Vagina (tissue), 2 donors: ENCODE data around the gene CS. TPM values are rescaled to one million over a fixed set of nuclear protein-coding genes. Genes with fewer than 3 reads are reported as not detected.
"Not testable (repeated sequence)": the region's sequence is repeated elsewhere in the genome, so short reads cannot be mapped to it uniquely, and the experiment has no call there.

Source experiments
- DNase-seq, 2 donors: peaks; one replicate each; pipeline ENCODE4 v3.0.0-alpha.2; 2017; ENCODE audit errors: extremely low spot score in 2 of 2
- H3K27ac ChIP-seq: fragments of 200-600 bp; sonication (generic); one replicate; pipeline ENCODE4 v1.5.1; 2019
- H3K27me3 ChIP-seq: fragments of 200-600 bp; sonication (generic); one replicate; pipeline ENCODE4 v1.5.1; 2019
- H3K36me3 ChIP-seq, 2 donors: fragments of 200-600 bp; sonication (generic); one replicate each; pipeline ENCODE4 v1.5.1; 2017 to 2019
- H3K4me1 ChIP-seq: fragments of 200-600 bp; sonication (generic); one replicate; pipeline ENCODE4 v1.5.1; 2019
- H3K4me3 ChIP-seq, 2 donors: fragments of 200-600 bp; sonication (generic); 1 replicate in 1 of 2; 2 replicates in 1 of 2; pipeline ENCODE4 v1.5.1; 2016 to 2019
- H3K9me3 ChIP-seq: fragments of 200-600 bp; sonication (generic); one replicate; pipeline ENCODE4 v1.5.1; 2019
- CTCF ChIP-seq, 3 experiments: fragments of 450-650 bp in 2 of 3; fragments of 200-600 bp in 1 of 3; sonication (generic) in 1 of 3; IDR thresholded peaks; one replicate each; pipeline ENCODE4 v1.5.1; 2017 to 2019; ENCODE audit warnings: antibody characterized with exemption in 3 of 3, mild to moderate bottlenecking in 2 of 3, moderate library complexity in 2 of 3
- POLR2A ChIP-seq, 2 donors: fragments of 450-650 bp; IDR thresholded peaks; one replicate each; pipeline ENCODE4 v1.6.1; 2017; ENCODE audit warnings: antibody characterized with exemption in 2 of 2, mild to moderate bottlenecking in 2 of 2, moderate library complexity in 2 of 2
- POLR2AphosphoS5 ChIP-seq, 2 donors: sonication (generic); formaldehyde crosslinking; IDR thresholded peaks; one replicate each; pipeline ENCODE4 v1.9.0; 2017; ENCODE audit warnings: antibody characterized with exemption in 2 of 2, mild to moderate bottlenecking in 2 of 2, low read depth in 1 of 2; ENCODE audit not compliant: insufficient read depth in 1 of 2
- intact Hi-C: fragments of 100-400 bp; cut with DNase I; formaldehyde crosslinking; loops from one replicate; pipeline ENCODE4 v1.15.1; 2023
- total RNA-seq: library from RNA; depleted of rRNA; stranded (reverse); fragments of >200 nt; gene quantifications from one replicate; pipeline ENCODE4 v1.2.3, GENCODE V29; 2016

CS gene
- total RNA-seq, 1 donor from 2014 or later: 140 TPM

GRCh38 chr12:56267443-56268071 is 32.6 kb downstream of the CS start:
- TF ChIP-seq CTCF (IDR thresholded peaks at IDR 0.05) (no peak), POLR2A (IDR thresholded peaks at IDR 0.05) (no peak), POLR2AphosphoS5 (IDR thresholded peaks at IDR 0.05; ENCODE audit: insufficient read depth in 1 of 2, low read depth in 1 of 2) (no peak)
- Histone ChIP-seq H3K27me3 (no peaks in the 10 kb centered on the region), H3K4me3 (peak overlapping the region; percentile 57 to 74), H3K4me1 (peaks cover 21% of the 10 kb centered on the region), H3K9me3 (no peaks in the 10 kb centered on the region), H3K27ac (peak overlapping the region; percentile 88), H3K36me3 (peaks cover 0 to 13% of the 10 kb centered on the region in 2 donors)
- DNase-seq: no peak
- intact Hi-C loops: no loop called here

DNA sequence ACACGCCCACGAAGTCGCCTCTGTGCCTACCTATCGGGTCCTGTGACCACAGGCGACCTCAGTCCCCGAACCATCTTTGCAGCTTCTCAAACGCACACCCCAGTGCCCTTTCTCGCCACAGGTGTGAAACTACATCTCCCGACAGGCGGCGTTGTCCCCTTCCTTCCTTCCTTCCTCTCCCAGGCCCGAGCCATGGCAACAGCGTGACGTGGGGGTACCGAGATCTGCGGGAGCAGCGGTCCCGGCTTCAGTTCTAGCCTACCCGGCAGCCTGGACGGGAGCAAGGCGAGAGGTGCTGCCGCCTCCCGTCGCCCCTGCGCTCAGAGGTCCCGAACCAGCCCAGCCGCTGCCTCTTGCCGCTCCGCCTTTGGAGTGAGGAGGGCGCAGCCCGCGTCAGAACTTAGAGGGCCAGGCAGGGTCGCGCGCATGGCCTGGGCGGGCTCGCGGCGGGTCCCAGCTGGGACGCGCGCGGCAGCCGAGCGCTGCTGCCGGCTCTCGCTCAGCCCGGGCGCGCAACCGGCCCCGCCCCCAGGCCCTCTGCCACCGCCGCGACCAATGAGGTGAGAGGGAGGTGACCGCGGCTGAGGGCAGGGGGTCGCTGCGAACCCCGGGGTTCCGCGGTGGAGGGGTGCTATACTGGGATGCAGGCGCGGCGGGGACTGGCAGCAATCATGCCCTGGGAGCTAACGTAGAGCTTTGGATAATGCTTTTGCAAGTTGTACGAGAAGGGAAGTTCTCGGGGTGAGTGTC is 33.3 kb downstream of the CS start, which contains the start of gene COQ10A:
TSS of gene COQ10A (plus strand) at position 250 of the 750 bp plus-strand sequence. CDS start at position 427, 177 bp downstream.
- H3K27me3 ChIP-seq: no peaks in the 10 kb centered on the region
- H3K4me3 ChIP-seq: peak within 1 kb of the TSS; percentile 57 to 74
- TF ChIP-seq POLR2A (IDR thresholded peaks at IDR 0.05): peak in 1 of 2 donors; percentile 78
- peak; percentile 40 to 71 (median 41) for TF ChIP-seq CTCF (IDR thresholded peaks at IDR 0.05)
- TF ChIP-seq POLR2AphosphoS5 (IDR thresholded peaks at IDR 0.05; ENCODE audit: insufficient read depth in 1 of 2, low read depth in 1 of 2): peak; percentile 81 to 93
- H3K4me1 ChIP-seq: peaks cover 21% of the 10 kb centered on the region
- intact Hi-C loops: no loop called here
- H3K9me3 ChIP-seq: no peaks in the 10 kb centered on the region
- H3K27ac ChIP-seq: peak within 1 kb of the TSS; percentile 88
- H3K36me3 ChIP-seq: peaks cover 0 to 7% of the 10 kb centered on the region in 2 donors
- peak in 1 of 2 donors; percentile 91 for DNase-seq

DNA sequence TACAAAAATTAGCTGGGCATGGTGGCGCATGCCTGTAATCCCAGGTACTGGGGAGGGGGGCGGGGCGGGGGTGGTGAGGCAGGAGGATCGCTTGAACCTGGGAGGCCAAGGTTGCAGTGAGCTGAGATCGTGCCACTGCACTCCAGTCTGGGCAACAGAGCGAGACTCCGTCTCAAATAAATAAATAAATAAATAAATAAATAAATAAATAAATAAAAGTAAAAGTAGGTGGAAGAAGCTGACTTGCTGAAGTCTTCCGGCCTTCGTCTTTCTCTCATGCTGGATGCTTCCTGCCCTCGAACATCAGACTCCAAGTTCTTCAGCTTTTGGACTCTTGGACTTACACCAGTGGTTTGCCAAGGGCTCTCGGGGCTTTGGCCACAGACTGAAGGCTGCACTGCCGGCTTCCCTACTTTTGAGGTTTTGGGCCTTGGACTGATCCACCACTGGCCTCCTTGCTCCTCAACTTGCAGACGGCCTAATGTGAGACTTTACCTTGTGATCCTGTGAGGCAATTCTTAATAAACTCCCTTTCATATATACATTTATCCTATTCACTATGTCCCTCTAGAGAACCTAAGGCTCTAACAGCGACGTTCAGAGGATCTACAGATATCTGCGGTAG is 34.0 kb downstream of the CS start:
- H3K27ac ChIP-seq: peak overlapping the region; percentile 88
- peak overlapping the region; percentile 57 to 74 for H3K4me3 ChIP-seq
- H3K27me3 ChIP-seq, intact Hi-C loops, H3K36me3 ChIP-seq, H3K9me3 ChIP-seq, DNase-seq: not testable (repeated sequence)
- peaks cover 21% of the 10 kb centered on the region for H3K4me1 ChIP-seq

DNA sequence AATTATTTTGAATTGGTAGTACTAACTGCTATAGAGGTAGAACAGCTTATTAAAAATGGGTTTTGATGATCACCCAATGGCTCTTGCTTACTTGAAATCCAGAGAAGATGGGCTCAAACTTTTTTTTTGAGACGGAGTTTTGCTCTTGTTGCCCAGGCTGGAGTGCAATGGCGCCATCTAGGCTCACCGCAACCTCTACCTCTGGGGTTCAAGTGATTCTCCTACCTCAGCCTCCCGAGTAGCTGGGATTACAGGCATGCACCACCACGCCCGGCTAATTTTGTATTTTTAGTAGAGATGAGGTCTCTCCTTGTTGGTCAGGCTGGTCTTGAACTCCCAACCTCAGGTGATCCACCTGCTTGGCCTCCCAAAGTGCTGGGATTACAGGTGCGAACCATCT is 37.2 kb downstream of the CS start:
- H3K27ac ChIP-seq, DNase-seq, H3K9me3 ChIP-seq, H3K27me3 ChIP-seq, intact Hi-C loops, H3K4me3 ChIP-seq, H3K36me3 ChIP-seq: not testable (repeated sequence)
- peaks cover 24% of the 10 kb centered on the region for H3K4me1 ChIP-seq

GRCh38 chr12:56261503-56262232 is 38.5 kb downstream of the CS start:
- no peak for TF ChIP-seq POLR2A (IDR thresholded peaks at IDR 0.05)
- TF ChIP-seq CTCF (IDR thresholded peaks at IDR 0.05): no peak
- no peak for TF ChIP-seq POLR2AphosphoS5 (IDR thresholded peaks at IDR 0.05; ENCODE audit: insufficient read depth in 1 of 2, low read depth in 1 of 2)
- H3K27ac ChIP-seq: no peak overlapping the region
- H3K4me1 ChIP-seq: peaks cover 26% of the 10 kb centered on the region
- H3K4me3 ChIP-seq: no peak overlapping the region
- no peaks in the 10 kb centered on the region for H3K27me3 ChIP-seq
- intact Hi-C loops: no loop called here
- H3K9me3 ChIP-seq: no peaks in the 10 kb centered on the region
- H3K36me3 ChIP-seq: no peaks in the 10 kb centered on the region
- DNase-seq: no peak
